Right lobe of liver (tissue), 6 donors: Measurements from ENCODE around the gene FOS. TPM values are rescaled to one million over a fixed set of nuclear protein-coding genes. Genes with fewer than 3 reads are reported as not detected.
A peak's percentile ranks its signal among the peaks of the same experiment; 100 is the strongest.
"Not testable (repeated sequence)": the region's sequence is repeated elsewhere in the genome, so short reads cannot be mapped to it uniquely, and the experiment has no call there.

Experiments used
- ATAC-seq, 4 donors: fragments of 200-7000 bp; cut with Tn5 transposase; one replicate each; pipeline ENCODE4 v1.9.1; 2020; ENCODE audit warnings: mild to moderate bottlenecking in 4 of 4, moderate library complexity in 4 of 4
- DNase-seq, 3 donors: peaks; one replicate each; pipeline ENCODE4 v3.0.0-alpha.2; 2020
- H3K27ac ChIP-seq, 3 donors: fragments of 200-600 bp; one replicate each; pipeline ENCODE4 v1.8.0; 2022
- H3K27me3 ChIP-seq, 2 donors: fragments of 200-600 bp; one replicate each; pipeline ENCODE4 v1.8.0; 2022
- H3K36me3 ChIP-seq, 4 donors: fragments of 200-600 bp; sonication (generic) in 1 of 4; one replicate each; pipeline versions ENCODE4 v1.5.1 to v1.8.0; 2017 to 2022; ENCODE audit warnings: control low read depth in 1 of 4
- H3K4me1 ChIP-seq, 4 donors: fragments of 200-600 bp; sonication (generic) in 1 of 4; one replicate each; pipeline versions ENCODE4 v1.5.1 to v1.8.0; 2017 to 2022; ENCODE audit warnings: control low read depth in 1 of 4
- H3K4me3 ChIP-seq, 3 donors: fragments of 200-600 bp; one replicate each; pipeline ENCODE4 v1.8.0; 2022
- H3K9me3 ChIP-seq, 4 donors: fragments of 200-600 bp; sonication (generic) in 1 of 4; one replicate each; pipeline versions ENCODE4 v1.5.1 to v1.8.0; 2017 to 2022; ENCODE audit warnings: control low read depth in 1 of 4
- CTCF ChIP-seq, 4 donors: fragments of 200-600 bp in 3 of 4; fragments of 450-650 bp in 1 of 4; IDR thresholded peaks; one replicate each; pipeline versions ENCODE4 v1.5.1 to v1.8.0; 2016 to 2022; ENCODE audit warnings: antibody characterized with exemption in 4 of 4, mild to moderate bottlenecking in 2 of 4
- POLR2A ChIP-seq: fragments of 450-650 bp; IDR thresholded peaks from one replicate; pipeline ENCODE4 v1.6.1; 2017; ENCODE audit warnings: antibody characterized with exemption, mild to moderate bottlenecking
- WGBS: methylation state at CpG from one replicate; pipeline ENCODE4 v1.1.6; 2018; ENCODE audit warnings: low coverage, low lambda C conversion rate; ENCODE audit not compliant: insufficient coverage; ENCODE audit errors: missing lambda C conversion rate; 5-methylcytosine and 5-hydroxymethylcytosine counted together
- intact Hi-C, 2 donors: fragments of 100-400 bp; cut with DNase I; formaldehyde crosslinking; loops; one replicate each; pipeline versions ENCODE4 v1.11.2 to v1.14.1; 2022
- total RNA-seq, 6 experiments: library from RNA; depleted of rRNA in 2 of 6; stranded (reverse); fragments of >200 nt in 2 of 6; fragmentation: NEBNext Ultra II Directional in 3 of 6; extraction: Animal tissue kit (Norgen Biotek cat#: 25700) in 3 of 6; gene quantifications; one replicate each; pipeline versions ENCODE4 v1.1.0 to v1.2.4, GENCODE V29; 2016 to 2023
- donor health status: DM: no; HTN: yes; CAD: no.
- donor health status: DM: no; HTN: no; CAD: no.
- donor health status: DM: no; HTN: no; CAD: no.
- donor health status: DM: no; HTN: yes; CAD: no.
- donor health status: DM: no; HTN: yes; CAD: no.

FOS gene
- total RNA-seq, 6 experiments from 2014 or later, result 9.9 to 151 (median 49.5) TPM

- no peaks in the 10 kb centered on the region for H3K9me3 ChIP-seq
- H3K27ac ChIP-seq, result no peak overlapping the region
- H3K27me3 ChIP-seq, result no peaks in the 10 kb centered on the region
- H3K36me3 ChIP-seq, result no peaks in the 10 kb centered on the region
- ATAC-seq (no peak), DNase-seq (no peak)
- peaks cover 0 to 13% (median 0%) of the 10 kb centered on the region in 4 donors for H3K4me1 ChIP-seq
- TF ChIP-seq POLR2A (no peak), CTCF (IDR thresholded peaks at IDR 0.05) (no peak)
- intact Hi-C loops, result no loop called here
- 73% methylated on average over 1 of the region's 1 CpG for WGBS
- H3K4me3 ChIP-seq, result no peak overlapping the region
These were observed 46.4 kb upstream of the FOS start for GRCh38 chr14:75232191-75232590.

- Histone ChIP-seq H3K36me3 (no peaks in the 10 kb centered on the region), H3K4me3 (no peak overlapping the region), H3K4me1 (peaks cover 0 to 13% (median 0%) of the 10 kb centered on the region in 4 donors), H3K27me3 (no peaks in the 10 kb centered on the region), H3K27ac (no peak overlapping the region), H3K9me3 (no peaks in the 10 kb centered on the region)
- intact Hi-C loops, result no loop called here
- DNase-seq (no peak), ATAC-seq (no peak)
- no peak for TF ChIP-seq CTCF (IDR thresholded peaks at IDR 0.05)
- TF ChIP-seq POLR2A, result no peak
- WGBS, result no CpG with 5 or more reads among the region's 2 CpGs
These were observed 46.0 kb upstream of the FOS start for GRCh38 chr14:75232597-75232996.

- no peaks in the 10 kb centered on the region for H3K36me3 ChIP-seq
- intact Hi-C loops, result no loop called here
- peaks cover 0 to 10% (median 0%) of the 10 kb centered on the region in 4 donors for H3K4me1 ChIP-seq
- WGBS, result 45% methylated on average over 14 of the region's 19 CpGs
- peak; percentile 58 to 77 (median 70) for ATAC-seq
- H3K27ac ChIP-seq, result peak overlapping the region in 1 of 3 donors; percentile 40
- peak; percentile 58 to 71 (median 59) for DNase-seq
- H3K9me3 ChIP-seq, result no peaks in the 10 kb centered on the region
- H3K4me3 ChIP-seq, result no peak overlapping the region
- no peaks in the 10 kb centered on the region for H3K27me3 ChIP-seq
- no peak for TF ChIP-seq CTCF (IDR thresholded peaks at IDR 0.05)
- peak; percentile 31 for TF ChIP-seq POLR2A
These were observed 44.2 kb upstream of the FOS start for GRCh38 chr14:75234173-75235115.

- H3K27me3 ChIP-seq, H3K4me1 ChIP-seq, H3K36me3 ChIP-seq, H3K9me3 ChIP-seq, intact Hi-C loops, DNase-seq, H3K4me3 ChIP-seq: not testable (repeated sequence)
- WGBS, result 76% methylated on average over 6 of the region's 7 CpGs
- H3K27ac ChIP-seq, result peak overlapping the region in 1 of 3 donors; percentile 40
- ATAC-seq, result peak in 1 of 4 donors; percentile 32
These were observed 43.4 kb upstream of the FOS start for GRCh38 chr14:75235198-75235597.

GRCh38 chr14:75236467-75236866 lies 42.2 kb upstream of the FOS start:
- no peak overlapping the region for H3K4me3 ChIP-seq
- peak overlapping the region; percentile 13 to 49 (median 21) for H3K27ac ChIP-seq
- no peak for ATAC-seq
- H3K27me3 ChIP-seq, result no peaks in the 10 kb centered on the region
- intact Hi-C loops, result no loop called here
- WGBS, result 44% methylated on average over 1 of the region's 6 CpGs
- TF ChIP-seq CTCF (IDR thresholded peaks at IDR 0.05) (no peak), POLR2A (no peak)
- H3K4me1 ChIP-seq, result no peaks in the 10 kb centered on the region
- no peaks in the 10 kb centered on the region for H3K36me3 ChIP-seq
- DNase-seq, result no peak
- H3K9me3 ChIP-seq, result no peaks in the 10 kb centered on the region
